Endothelial cell of umbilical vein (primary cell): ENCODE data around the gene C5AR1. TPM values are rescaled to one million over a fixed set of nuclear protein-coding genes. Genes with fewer than 3 reads are reported as not detected.

Experiments
- BruUV-seq: library from RNA; stranded (reverse); fragments of 400-500 nt; replicated peaks from 2 replicates; lab custom pipeline; 2021; lab: Mats Ljungman, UMichigan
- CTCF ChIA-PET: fragments of 300-600, 350-600 bp; sonication (Branson Sonifier 250); formaldehyde crosslinking; loops from one replicate; lab custom pipeline; 2021; ENCODE audit warnings: antibody characterized with exemption, inconsistent platforms; lab: Charles Lee
- POLR2A ChIA-PET: fragments of 300-600, 350-600 bp; sonication (Branson Sonifier 250); formaldehyde crosslinking; loops from one replicate; lab custom pipeline; 2021; ENCODE audit warnings: antibody characterized with exemption, inconsistent platforms; lab: Charles Lee
- DNase-seq: peaks from one replicate; pipeline ENCODE4 v3.0.0-alpha.2; 2011; ENCODE audit warnings: low read depth, low spot score
- FAIRE-seq: peaks from 2 replicates; lab custom pipeline; 2011; peaks lifted over from hg19 to GRCh38; lab: Jason Lieb, UNC
- H2AFZ ChIP-seq: 2 replicates; pipeline ENCODE4 v1.6.0; 2012; ENCODE audit warnings: low read depth, low read length, control low read depth, inconsistent platforms
- H3K27ac ChIP-seq: 2 replicates; pipeline ENCODE4 v1.5.1; 2011; ENCODE audit warnings: low read depth, mild to moderate bottlenecking, control low read depth, low read length, moderate library complexity; ENCODE audit not compliant: insufficient read depth
- H3K27me3 ChIP-seq, 2 experiments: 2 replicates each; pipeline versions ENCODE4 v1.6.0 to v1.6.1; 2011; ENCODE audit warnings: low read length in 2 of 2, mixed read lengths in 1 of 2; ENCODE audit not compliant: control insufficient read depth in 2 of 2, insufficient read depth in 2 of 2
- H3K36me3 ChIP-seq, 2 experiments: 2 replicates in 1 of 2; 3 replicates in 1 of 2; pipeline ENCODE4 v1.5.1; 2011; ENCODE audit warnings: low read length in 2 of 2, mild to moderate bottlenecking in 1 of 2, moderate library complexity in 1 of 2; ENCODE audit not compliant: control insufficient read depth in 2 of 2, insufficient read depth in 2 of 2; ENCODE audit errors: extremely low read depth in 1 of 2
- H3K4me1 ChIP-seq: 3 replicates; pipeline ENCODE4 v1.5.1; 2011; ENCODE audit warnings: mild to moderate bottlenecking, low read length; ENCODE audit not compliant: control insufficient read depth, insufficient read depth; ENCODE audit errors: extremely low read depth
- H3K4me2 ChIP-seq: 2 replicates; pipeline ENCODE4 v1.6.1; 2011; ENCODE audit warnings: low read length, control low read depth, mixed read lengths; ENCODE audit not compliant: insufficient read depth
- H3K4me3 ChIP-seq, 3 experiments: fragments of 200-600 bp in 1 of 3; sonication (generic), shearing (Covaris generic) in 1 of 3; replicated peaks in 1 of 3; 2 replicates each; pipeline ENCODE4 v1.5.1; 2011 to 2016; ENCODE audit warnings: control low read depth in 3 of 3, low read length in 3 of 3, mild to moderate bottlenecking in 2 of 3, inconsistent platforms in 1 of 3, low read depth in 1 of 3, moderate library complexity in 1 of 3; ENCODE audit not compliant: insufficient read depth in 1 of 3
- H3K79me2 ChIP-seq: 2 replicates; pipeline ENCODE4 v1.6.0; 2012; ENCODE audit warnings: low read length, inconsistent platforms; ENCODE audit not compliant: control insufficient read depth, insufficient read depth
- H3K9ac ChIP-seq: replicated peaks from 2 replicates; pipeline ENCODE3; 2011; ENCODE audit warnings: low read length, control low read depth; ENCODE audit not compliant: insufficient read depth; ENCODE audit errors: extremely low read depth
- H3K9me1 ChIP-seq: replicated peaks from 3 replicates; pipeline ENCODE4 v1.6.0; 2011; ENCODE audit warnings: mild to moderate bottlenecking, low read length; ENCODE audit not compliant: control insufficient read depth, insufficient read depth; ENCODE audit errors: extremely low read depth
- H3K9me3 ChIP-seq: replicated peaks from 2 replicates; pipeline ENCODE4 v1.5.1; 2012; ENCODE audit warnings: low read length, inconsistent platforms; ENCODE audit not compliant: control insufficient read depth, insufficient read depth
- H4K20me1 ChIP-seq: replicated peaks from 2 replicates; pipeline ENCODE3; 2011; ENCODE audit warnings: mild to moderate bottlenecking, low read length; ENCODE audit not compliant: control insufficient read depth, insufficient read depth; ENCODE audit errors: extremely low read depth
- CTCF ChIP-seq, 2 donors: IDR thresholded peaks; 1 replicate in 1 of 2; 2 replicates in 1 of 2; pipeline ENCODE4 v1.5.1; 2011; ENCODE audit warnings: low read length in 2 of 2, mild to moderate bottlenecking in 2 of 2, moderate library complexity in 2 of 2, control low read depth in 1 of 2, inconsistent platforms in 1 of 2, low read depth in 1 of 2; ENCODE audit not compliant: insufficient read depth in 1 of 2; ENCODE audit errors: extremely low read depth in 1 of 2
- EZH2 ChIP-seq: IDR thresholded peaks from 2 replicates; pipeline ENCODE4 v1.6.1; 2012; ENCODE audit warnings: borderline replicate concordance, low read depth, mild to moderate bottlenecking, moderate library complexity, low read length, inconsistent platforms; ENCODE audit not compliant: severe bottlenecking
- FOS ChIP-seq: IDR thresholded peaks from 2 replicates; pipeline ENCODE4 v1.6.1; 2011; ENCODE audit warnings: mild to moderate bottlenecking, low read length, moderate library complexity, borderline replicate concordance; ENCODE audit not compliant: insufficient read depth
- GATA2 ChIP-seq: IDR thresholded peaks from 2 replicates; pipeline ENCODE4 v1.7.0; 2011; ENCODE audit warnings: low read depth, mild to moderate bottlenecking, moderate library complexity, mixed read lengths, low read length; ENCODE audit not compliant: insufficient read length, insufficient read depth
- JUN ChIP-seq: IDR thresholded peaks from 2 replicates; pipeline ENCODE4 v1.6.1; 2011; ENCODE audit warnings: borderline replicate concordance, low read depth; ENCODE audit not compliant: insufficient read length, insufficient read depth
- MYC ChIP-seq: IDR thresholded peaks from one replicate; pipeline ENCODE4 v1.6.1; 2011; ENCODE audit warnings: mild to moderate bottlenecking, low read depth, low read length
- POLR2A ChIP-seq: IDR thresholded peaks from 2 replicates; pipeline ENCODE4 v1.6.1; 2012; ENCODE audit warnings: low read depth, mild to moderate bottlenecking, control low read depth, low read length
- POLR2AphosphoS5 ChIP-seq: IDR thresholded peaks from 2 replicates; pipeline ENCODE4 v1.6.1; 2012; ENCODE audit warnings: low read depth, mild to moderate bottlenecking, control low read depth, low read length, moderate library complexity; ENCODE audit not compliant: insufficient read depth
- dilution Hi-C: fragments of 300-500 bp; cut with MboI; formaldehyde crosslinking; loops from one replicate; pipeline ENCODE4 v1.15.0; 2019; ENCODE audit warnings: low sequenced_read_pairs; ENCODE audit not compliant: extremely low pct_ligation_motif_present
- intact Hi-C: fragments of 100-400 bp; cut with micrococcal nuclease; formaldehyde crosslinking; loops from one replicate; pipeline ENCODE4 v1.10.0; 2022
- polyA plus RNA-seq, 4 experiments: library from polyadenylated mRNA; depleted of rRNA in 3 of 4; stranded (reverse) in 3 of 4; unstranded in 1 of 4; fragments of >200 nt; gene quantifications; 2 replicates each; pipeline versions ENCODE4 v1.2.1 to v1.2.3, GENCODE V29; 2011 to 2012; ENCODE audit warnings: missing spikeins in 1 of 4
- total RNA-seq: library from RNA; stranded (reverse); gene quantifications from 2 replicates; pipeline ENCODE4 v1.2.3, GENCODE V29; 2021
- TF ChIP-seq, protein P1 (sequence below): IDR thresholded peaks from 2 replicates; pipeline ENCODE4 v1.6.1; 2011; ENCODE audit not compliant: insufficient read depth, insufficient read length

The C5AR1 gene
- total and polyA plus RNA-seq, 2 donors (not counting 3 experiments of a cell fraction or from before 2014, with no cell fraction given): 0.11 to 0.49 TPM

DNA sequence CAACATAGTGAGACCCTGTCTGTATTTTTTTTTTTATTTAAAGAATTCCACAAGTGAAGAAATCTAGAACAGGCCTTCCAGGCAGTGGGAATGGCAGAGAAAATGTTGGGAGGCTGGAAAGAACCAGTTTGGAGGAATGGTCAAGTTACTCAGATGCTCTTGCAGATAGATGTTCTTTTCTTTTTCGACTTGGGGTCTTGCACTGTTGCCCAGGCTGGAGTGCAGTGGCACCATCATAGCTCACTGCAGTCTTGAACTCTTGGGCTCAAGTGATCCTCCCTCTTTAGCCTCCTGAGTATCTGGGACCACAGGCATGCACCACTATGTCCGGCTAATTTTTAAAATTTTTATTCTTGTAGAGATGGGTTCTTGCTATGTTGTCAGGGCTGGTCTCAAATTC lies 662 bp downstream of the C5AR1 start:
- no peaks in the 10 kb centered on the region for H3K79me2 ChIP-seq
- TF ChIP-seq GATA2: no peak
- TF ChIP-seq JUN: no peak
- TF ChIP-seq CTCF (IDR thresholded peaks at IDR 0.05; ENCODE audit: extremely low read depth in 1 of 2, insufficient read depth in 1 of 2, low read depth in 1 of 2, low read length in 2 of 2): no peak
- no peak for TF ChIP-seq FOS
- TF ChIP-seq POLR2AphosphoS5: no peak
- TF ChIP-seq, protein P1, sequence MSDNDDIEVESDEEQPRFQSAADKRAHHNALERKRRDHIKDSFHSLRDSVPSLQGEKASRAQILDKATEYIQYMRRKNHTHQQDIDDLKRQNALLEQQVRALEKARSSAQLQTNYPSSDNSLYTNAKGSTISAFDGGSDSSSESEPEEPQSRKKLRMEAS: no peak
- no peak for TF ChIP-seq MYC
- no peak for TF ChIP-seq EZH2
- no peak for TF ChIP-seq POLR2A
- intact Hi-C loops (no loop called here), dilution Hi-C loops (no loop called here)
- H3K27me3 ChIP-seq: peaks cover 0 to 2% of the 10 kb centered on the region in 2 experiments
- H3K27ac ChIP-seq: no peak overlapping the region
- FAIRE-seq: no peak
- ChIA-PET CTCF (interaction anchor here (1.6 kb wide), 1 partner anchor 25 kb away, joined by 4 read pairs; no protein-coding TSS in a partner anchor), POLR2A (no interaction called here)
- no peaks in the 10 kb centered on the region for H4K20me1 ChIP-seq
- no peaks in the 10 kb centered on the region for H3K36me3 ChIP-seq
- H3K4me1 ChIP-seq: no peaks in the 10 kb centered on the region
- H3K9me3 ChIP-seq: no peaks in the 10 kb centered on the region
- H3K9me1 ChIP-seq: no peaks in the 10 kb centered on the region
- H3K4me3 ChIP-seq: no peak overlapping the region
- BruUV-seq: no TSS peak
- H3K4me2 ChIP-seq: no peak overlapping the region
- H3K9ac ChIP-seq: no peak overlapping the region
- no peak overlapping the region for H2AFZ ChIP-seq
- DNase-seq: no peak
